GM21390 (cell line): ENCODE measurements around the gene ERBB4.

Source experiments
- ATAC-seq: cut with Tn5 transposase; IDR thresholded peaks from one replicate; pipeline ENCODE4 v1.9.1; 2021; ENCODE audit not compliant: unreplicated experiment

ERBB4 gene

GRCh38 chr2:212099658-212100057 lies 438.9 kb downstream of the ERBB4 start:
- ATAC-seq, result no peak

- ATAC-seq, result no peak
These were observed 439.6 kb downstream of the ERBB4 start for GRCh38 chr2:212098966-212099365.

- ATAC-seq, result no peak
These were observed 441.6 kb downstream of the ERBB4 start for GRCh38 chr2:212097001-212097400.

- ATAC-seq, result no peak
These were observed 448.7 kb downstream of the ERBB4 start for GRCh38 chr2:212089873-212090272.

- ATAC-seq, result no peak
These were observed 450.2 kb downstream of the ERBB4 start for GRCh38 chr2:212088353-212088752.

GRCh38 chr2:212083492-212083891 lies 455.1 kb downstream of the ERBB4 start:
- ATAC-seq, result no peak

GRCh38 chr2:212078103-212078502 lies 460.5 kb downstream of the ERBB4 start:
- peak; percentile 83 for ATAC-seq

GRCh38 chr2:212076456-212076855 lies 462.1 kb downstream of the ERBB4 start:
- no peak for ATAC-seq

GRCh38 chr2:212073360-212073759 lies 465.2 kb downstream of the ERBB4 start:
- ATAC-seq, result no peak

GRCh38 chr2:212066546-212066945 lies 472.1 kb downstream of the ERBB4 start:
- ATAC-seq, result no peak

- no peak for ATAC-seq
These were observed 474.3 kb downstream of the ERBB4 start for GRCh38 chr2:212064318-212064717.

- peak; percentile 87 for ATAC-seq
These were observed 486.0 kb downstream of the ERBB4 start for GRCh38 chr2:212052412-212053159.

GRCh38 chr2:212050871-212051270 lies 487.7 kb downstream of the ERBB4 start:
- no peak for ATAC-seq

- no peak for ATAC-seq
These were observed 496.0 kb downstream of the ERBB4 start for GRCh38 chr2:212042562-212042961.

GRCh38 chr2:212037062-212037461 lies 501.5 kb downstream of the ERBB4 start:
- no peak for ATAC-seq

- ATAC-seq, result no peak
These were observed 503.6 kb downstream of the ERBB4 start for GRCh38 chr2:212034841-212035585.

GRCh38 chr2:212033888-212034287 lies 504.7 kb downstream of the ERBB4 start:
- ATAC-seq, result no peak

GRCh38 chr2:212032536-212033219 lies 505.9 kb downstream of the ERBB4 start:
- no peak for ATAC-seq

- no peak for ATAC-seq
These were observed 506.6 kb downstream of the ERBB4 start for GRCh38 chr2:212032032-212032431.

GRCh38 chr2:212030709-212031108 lies 507.9 kb downstream of the ERBB4 start:
- no peak for ATAC-seq

GRCh38 chr2:212028798-212029394 lies 509.7 kb downstream of the ERBB4 start:
- no peak for ATAC-seq
